HFF-Myc (cell line): Measurements from ENCODE around the gene IGF1R.
A peak's percentile ranks its signal among the peaks of the same experiment; 100 is the strongest.

Experiments
- DNase-seq: peaks from one replicate; pipeline ENCODE4 v3.0.0-alpha.2; 2011; ENCODE audit warnings: low read depth; ENCODE audit errors: extremely low read depth
- H3K4me3 ChIP-seq: replicated peaks from 2 replicates; pipeline ENCODE4 v1.5.1; 2011; ENCODE audit warnings: low read depth, mild to moderate bottlenecking, control low read depth, low read length
- TF ChIP-seq, protein P1 (sequence below): IDR thresholded peaks from 2 replicates; pipeline ENCODE4 v1.5.1; 2012; ENCODE audit warnings: mild to moderate bottlenecking, low read depth, low read length, control low read depth; ENCODE audit errors: missing control alignments

The IGF1R gene

DNA sequence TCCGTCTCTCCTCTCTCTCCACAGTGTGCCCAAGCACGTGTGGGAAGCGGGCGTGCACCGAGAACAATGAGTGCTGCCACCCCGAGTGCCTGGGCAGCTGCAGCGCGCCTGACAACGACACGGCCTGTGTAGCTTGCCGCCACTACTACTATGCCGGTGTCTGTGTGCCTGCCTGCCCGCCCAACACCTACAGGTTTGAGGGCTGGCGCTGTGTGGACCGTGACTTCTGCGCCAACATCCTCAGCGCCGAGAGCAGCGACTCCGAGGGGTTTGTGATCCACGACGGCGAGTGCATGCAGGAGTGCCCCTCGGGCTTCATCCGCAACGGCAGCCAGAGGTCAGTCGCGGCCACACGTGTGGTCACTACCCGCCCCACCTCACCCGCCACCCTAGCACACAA lies 243.0 kb downstream of the IGF1R start:
- H3K4me3 ChIP-seq: no peak overlapping the region
- no peak for DNase-seq
- TF ChIP-seq, protein P1, sequence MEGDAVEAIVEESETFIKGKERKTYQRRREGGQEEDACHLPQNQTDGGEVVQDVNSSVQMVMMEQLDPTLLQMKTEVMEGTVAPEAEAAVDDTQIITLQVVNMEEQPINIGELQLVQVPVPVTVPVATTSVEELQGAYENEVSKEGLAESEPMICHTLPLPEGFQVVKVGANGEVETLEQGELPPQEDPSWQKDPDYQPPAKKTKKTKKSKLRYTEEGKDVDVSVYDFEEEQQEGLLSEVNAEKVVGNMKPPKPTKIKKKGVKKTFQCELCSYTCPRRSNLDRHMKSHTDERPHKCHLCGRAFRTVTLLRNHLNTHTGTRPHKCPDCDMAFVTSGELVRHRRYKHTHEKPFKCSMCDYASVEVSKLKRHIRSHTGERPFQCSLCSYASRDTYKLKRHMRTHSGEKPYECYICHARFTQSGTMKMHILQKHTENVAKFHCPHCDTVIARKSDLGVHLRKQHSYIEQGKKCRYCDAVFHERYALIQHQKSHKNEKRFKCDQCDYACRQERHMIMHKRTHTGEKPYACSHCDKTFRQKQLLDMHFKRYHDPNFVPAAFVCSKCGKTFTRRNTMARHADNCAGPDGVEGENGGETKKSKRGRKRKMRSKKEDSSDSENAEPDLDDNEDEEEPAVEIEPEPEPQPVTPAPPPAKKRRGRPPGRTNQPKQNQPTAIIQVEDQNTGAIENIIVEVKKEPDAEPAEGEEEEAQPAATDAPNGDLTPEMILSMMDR: no peak

DNA sequence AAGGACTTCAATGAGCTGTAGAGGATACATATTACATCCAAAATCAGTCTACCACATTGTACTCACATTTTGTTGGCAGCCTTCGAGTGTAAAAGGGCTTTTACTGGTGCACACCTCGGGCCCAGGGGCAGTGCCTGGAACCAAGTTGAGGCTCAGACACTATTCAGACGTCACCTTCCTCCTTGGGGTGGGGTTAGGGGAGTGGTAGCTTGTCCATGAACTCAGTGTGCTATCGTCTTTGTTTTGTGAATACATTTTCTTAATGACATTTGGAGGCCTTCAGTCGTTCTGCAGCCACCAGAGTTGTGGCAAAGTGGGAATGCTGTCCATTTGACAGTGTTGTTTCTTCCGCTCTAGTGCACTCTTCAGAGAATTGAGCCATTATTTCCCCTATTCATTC lies 245.1 kb downstream of the IGF1R start:
- TF ChIP-seq, protein P1: no peak
- DNase-seq: no peak
- H3K4me3 ChIP-seq: no peak overlapping the region

DNA sequence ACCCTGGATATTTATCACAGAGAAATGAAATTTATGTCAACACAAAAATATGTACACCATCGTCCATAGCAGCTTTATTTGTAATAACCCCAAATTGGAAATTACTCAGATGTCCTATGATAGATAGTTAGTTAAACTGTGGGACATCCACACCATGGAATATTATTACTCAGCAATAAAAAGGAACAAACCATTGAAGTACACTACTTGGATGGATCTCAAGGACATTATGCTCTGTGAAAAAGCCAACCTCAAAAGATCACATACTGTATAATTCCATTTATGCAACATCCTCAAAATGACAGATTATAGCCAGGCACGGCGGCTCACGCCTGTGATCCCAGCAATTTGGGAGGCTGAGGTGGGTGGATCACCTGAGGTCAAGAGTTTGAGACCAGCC lies 246.0 kb downstream of the IGF1R start:
- no peak overlapping the region for H3K4me3 ChIP-seq
- TF ChIP-seq, protein P1: no peak
- DNase-seq: no peak

DNA sequence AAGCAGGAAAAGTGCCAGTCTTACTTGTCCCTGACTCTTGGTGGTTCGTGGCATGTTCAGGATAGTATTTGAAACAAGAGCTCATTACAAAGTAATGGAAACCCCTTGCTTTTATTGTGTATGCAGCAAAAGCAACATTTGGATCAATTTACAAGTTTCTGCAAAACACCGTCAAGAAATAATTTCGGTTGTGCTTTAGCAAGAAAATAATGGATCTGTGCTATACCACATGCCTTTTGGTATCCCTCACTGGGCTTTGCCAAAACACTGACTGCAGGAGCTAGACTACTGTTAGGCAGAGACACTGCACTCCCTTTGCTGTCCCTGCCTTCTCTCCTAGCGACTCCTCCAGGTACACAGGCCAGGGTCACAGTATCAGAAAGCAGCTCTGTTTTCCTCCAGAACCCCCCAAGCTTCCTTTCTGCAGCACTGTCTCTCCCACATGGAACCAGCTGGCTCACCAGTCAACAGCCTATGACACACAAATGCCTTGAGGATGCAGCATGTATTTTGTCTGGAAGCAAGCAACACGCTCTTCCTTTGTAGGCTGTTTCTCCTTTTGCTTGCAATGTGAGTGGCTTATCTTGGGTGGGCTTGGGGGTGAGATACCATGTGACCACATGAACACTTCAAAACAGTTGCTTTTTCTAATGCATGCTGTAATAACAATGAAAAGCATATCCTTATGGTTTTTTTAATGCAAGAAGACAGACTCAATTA lies 247.8 kb downstream of the IGF1R start:
- TF ChIP-seq, protein P1: no peak
- no peak for DNase-seq
- no peak overlapping the region for H3K4me3 ChIP-seq

DNA sequence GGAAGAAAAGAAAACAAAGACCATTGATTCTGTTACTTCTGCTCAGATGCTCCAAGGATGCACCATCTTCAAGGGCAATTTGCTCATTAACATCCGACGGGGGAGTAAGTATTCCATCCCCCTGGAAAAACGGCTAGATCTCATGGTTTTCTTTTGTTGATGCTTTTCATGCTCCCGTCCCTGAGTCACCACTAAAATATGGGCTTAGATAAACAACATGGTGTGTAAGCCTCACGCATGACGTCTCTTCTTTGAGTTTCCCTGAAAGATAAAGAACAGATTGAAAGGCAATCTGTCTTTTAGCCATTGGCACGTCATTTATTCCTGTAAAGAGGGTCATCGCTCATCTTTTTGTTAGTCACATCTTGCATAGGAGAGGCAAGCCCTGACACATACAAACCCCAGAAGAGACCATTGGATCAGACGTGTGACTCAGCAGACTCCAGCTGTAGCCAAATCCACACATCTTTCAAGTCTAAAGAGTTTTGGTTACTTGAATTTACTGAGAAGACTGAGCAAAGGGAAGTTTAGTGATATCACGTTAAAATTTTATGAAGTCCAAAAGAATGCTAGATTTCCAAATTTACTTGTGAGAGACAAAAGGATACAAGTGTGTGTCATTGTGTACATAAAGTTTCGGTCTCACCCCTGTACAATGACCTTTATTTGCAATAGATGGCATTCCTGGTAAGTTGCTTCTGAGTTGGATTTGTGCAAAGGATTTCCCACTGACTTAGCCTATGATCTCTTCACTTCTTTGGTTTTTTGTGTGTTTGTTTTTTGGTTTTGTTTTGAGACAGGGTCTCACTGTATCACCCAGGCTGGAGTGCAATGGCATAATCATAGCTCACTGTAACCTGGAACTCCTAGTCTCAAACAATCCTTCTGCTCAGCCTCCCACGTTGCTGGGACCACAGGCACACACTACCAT lies 248.7 kb downstream of the IGF1R start:
- H3K4me3 ChIP-seq: peak overlapping the region; percentile 12; the same call in 1 of the 2 replicates
- TF ChIP-seq, protein P1: no peak
- peak; percentile 97 for DNase-seq

DNA sequence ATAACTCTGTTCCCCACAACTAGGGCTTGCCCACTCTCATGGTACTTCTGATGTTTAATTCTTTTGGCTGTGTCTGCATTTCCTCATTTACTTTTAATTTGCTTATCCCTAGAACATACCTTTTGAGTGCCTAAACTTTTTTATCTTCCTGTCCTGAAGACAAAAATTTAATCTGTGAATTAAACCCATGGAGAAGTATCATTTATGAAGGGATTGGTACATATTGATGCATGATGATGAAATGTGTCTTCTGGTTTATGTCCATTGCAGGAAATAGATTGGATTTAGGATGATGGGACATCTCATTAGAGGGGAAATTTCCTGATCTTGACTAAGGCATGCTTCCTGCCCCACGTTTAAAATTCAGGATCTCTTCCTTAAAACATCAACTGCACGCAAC lies 249.8 kb downstream of the IGF1R start:
- no peak overlapping the region for H3K4me3 ChIP-seq
- TF ChIP-seq, protein P1: no peak
- no peak for DNase-seq
